ENCODE data around the gene NFIC.
"Not testable (repeated sequence)": the region's sequence is repeated elsewhere in the genome, so short reads cannot be mapped to it uniquely, and the experiment has no call there.

Gene NFIC

GRCh38 chr19:3338541-3339181 lies 27.7 kb upstream of the NFIC start:
- DNase-seq: no peak

- DNase-seq: no peak
Observed at GRCh38 chr19:3340340-3340739, 26.0 kb upstream of the NFIC start.

GRCh38 chr19:3342246-3342645 lies 24.1 kb upstream of the NFIC start:
- DNase-seq: no peak

- DNase-seq: not testable (repeated sequence)
Observed at GRCh38 chr19:3342962-3343361, 23.4 kb upstream of the NFIC start.

- DNase-seq: no peak
Observed at GRCh38 chr19:3343619-3344502, 22.5 kb upstream of the NFIC start.

DNA sequence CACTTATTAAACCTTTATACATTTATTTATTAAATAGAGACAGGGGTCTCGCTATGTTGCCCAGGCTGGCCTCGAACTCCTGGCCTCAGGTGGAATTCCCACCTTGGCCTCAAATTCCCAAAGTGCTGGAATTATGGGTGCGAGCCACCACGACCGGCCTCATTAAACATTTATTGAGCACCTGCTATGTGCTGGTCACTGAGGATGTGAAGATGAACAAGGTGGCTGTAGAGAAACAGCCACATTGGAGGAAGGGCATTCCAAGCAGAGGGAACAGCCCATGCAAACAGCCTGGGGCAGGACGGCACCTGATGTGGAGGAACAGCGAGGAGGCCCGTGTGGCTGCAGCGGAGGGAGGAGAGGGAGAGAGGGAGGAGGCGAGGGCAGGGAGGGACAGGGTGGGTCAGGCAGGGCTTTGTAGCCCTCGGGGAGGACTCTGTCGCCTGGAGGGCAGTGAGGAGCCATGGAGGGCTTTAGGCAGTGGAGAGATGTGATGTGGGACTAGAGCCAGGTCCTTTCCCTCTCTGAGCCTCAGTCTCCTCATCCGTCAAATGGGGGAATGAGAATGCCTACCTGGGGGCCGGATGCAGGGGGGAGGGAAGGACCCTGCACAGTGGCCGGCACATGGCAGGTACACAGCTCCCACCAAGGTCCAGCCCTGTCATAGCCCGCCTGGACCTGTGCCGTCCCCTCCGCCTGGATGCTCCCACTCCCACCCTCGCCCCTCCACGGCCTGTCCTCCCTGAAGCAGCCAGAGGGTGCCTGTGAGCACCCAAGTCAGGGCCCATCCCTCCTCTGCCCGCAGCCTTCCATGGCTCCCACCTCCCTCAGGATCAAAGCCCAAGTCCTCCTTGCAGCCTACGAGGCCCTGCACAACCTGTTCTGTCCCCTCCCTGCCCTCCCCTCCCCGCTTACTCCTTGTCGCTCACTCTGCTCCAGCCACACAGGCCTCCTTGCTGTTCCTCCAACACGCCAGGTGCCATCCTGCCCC lies 21.5 kb upstream of the NFIC start:
- no peak for DNase-seq

GRCh38 chr19:3345850-3346460 lies 20.4 kb upstream of the NFIC start:
- no peak for DNase-seq

GRCh38 chr19:3346677-3347353 lies 19.6 kb upstream of the NFIC start:
- no peak for DNase-seq

GRCh38 chr19:3348042-3348441 lies 18.3 kb upstream of the NFIC start:
- DNase-seq: no peak

GRCh38 chr19:3348469-3348868 lies 17.9 kb upstream of the NFIC start:
- DNase-seq: not testable (repeated sequence)

GRCh38 chr19:3350014-3350663 lies 16.2 kb upstream of the NFIC start:
- DNase-seq: no peak

GRCh38 chr19:3351702-3352447 lies 14.5 kb upstream of the NFIC start:
- DNase-seq: no peak

- no peak for DNase-seq
Observed at GRCh38 chr19:3353493-3353892, 12.9 kb upstream of the NFIC start.

DNA sequence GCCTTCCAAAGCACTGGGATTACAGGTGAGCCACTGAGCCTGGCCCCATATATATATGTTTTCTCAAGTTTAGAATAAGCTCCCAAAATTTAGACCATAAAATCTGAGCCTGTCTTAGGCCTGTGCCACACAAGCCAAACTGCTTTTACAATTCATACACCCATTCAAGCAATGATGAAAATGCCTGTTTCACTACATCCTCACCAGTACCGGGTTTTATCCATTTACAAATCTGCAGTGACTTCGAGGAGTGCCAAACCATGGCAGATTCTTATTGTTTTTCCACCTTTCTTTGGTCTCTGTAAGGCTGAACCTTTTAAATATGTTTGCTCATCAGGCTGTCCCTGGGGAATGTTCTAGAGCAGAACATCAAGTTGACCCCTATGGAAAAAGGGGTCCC lies 9.6 kb upstream of the NFIC start:
- no peak for DNase-seq

DNA sequence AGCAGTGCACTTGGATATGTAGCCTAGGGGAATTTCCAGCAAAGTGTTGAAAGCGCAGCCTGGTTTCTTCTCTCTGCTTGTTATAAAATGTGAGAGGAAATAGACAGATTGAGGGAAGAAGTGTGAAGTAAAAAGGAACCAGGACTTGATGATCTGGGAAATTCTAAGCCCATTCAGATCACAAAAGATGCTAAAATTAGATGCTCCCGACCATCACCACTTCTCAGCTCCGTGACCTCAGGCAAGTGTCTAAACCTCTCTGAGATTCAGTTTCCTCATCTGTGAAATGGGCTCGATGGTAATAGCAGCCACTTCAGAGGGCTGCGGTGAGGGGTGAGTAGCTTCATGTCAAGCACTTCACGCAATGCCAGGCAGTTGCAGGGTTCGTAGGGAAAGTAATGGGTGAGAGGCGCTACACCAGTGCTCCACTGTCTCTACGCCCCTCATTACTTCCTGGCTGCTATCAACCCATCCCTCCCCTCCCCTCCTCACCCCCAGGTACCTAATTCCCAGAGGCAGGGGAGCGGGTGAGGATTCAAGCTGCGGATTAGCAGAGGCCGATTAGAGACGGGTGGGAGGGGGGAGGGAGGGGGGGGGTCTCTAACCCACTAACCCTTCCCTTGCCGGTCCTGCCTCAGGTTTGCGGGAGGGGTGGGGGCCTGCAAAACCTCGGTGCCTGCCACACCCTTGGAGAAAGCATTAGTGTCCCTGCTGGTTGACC lies 9.0 kb upstream of the NFIC start:
- DNase-seq: no peak

DNA sequence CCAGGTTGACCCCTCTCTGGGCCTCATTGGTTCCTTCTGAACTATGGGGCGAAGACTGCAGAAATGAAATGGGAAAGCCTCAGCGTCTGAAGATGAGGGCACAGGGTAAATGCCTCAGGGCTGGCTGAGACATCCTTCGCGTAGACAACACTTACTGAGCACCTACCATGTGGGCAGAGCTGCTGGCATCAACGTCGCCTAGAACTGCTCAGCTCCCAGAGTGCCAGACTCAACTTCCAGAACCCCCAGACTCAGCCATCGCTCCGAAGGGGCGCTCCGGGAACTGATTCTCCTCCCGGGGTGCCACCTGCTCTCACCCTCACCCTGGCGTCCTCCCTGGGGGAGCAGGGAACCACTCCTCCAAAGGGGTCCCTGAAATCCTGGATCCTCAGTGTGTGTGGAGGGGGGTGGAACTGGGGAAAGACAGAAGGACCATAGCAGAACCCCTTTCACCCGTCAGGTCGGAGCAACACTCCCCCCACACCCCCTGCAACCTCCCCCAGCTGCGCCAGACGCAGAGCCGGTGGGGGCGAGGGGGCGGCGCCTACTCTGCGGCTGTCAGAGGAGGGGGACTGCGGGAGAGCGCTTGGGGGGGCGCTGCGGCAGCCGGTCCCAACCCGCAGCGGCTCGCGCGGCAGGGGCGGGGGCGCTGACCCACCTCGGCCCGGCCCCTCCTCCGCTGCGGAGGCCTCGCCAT lies 8.2 kb upstream of the NFIC start:
- DNase-seq: no peak

DNA sequence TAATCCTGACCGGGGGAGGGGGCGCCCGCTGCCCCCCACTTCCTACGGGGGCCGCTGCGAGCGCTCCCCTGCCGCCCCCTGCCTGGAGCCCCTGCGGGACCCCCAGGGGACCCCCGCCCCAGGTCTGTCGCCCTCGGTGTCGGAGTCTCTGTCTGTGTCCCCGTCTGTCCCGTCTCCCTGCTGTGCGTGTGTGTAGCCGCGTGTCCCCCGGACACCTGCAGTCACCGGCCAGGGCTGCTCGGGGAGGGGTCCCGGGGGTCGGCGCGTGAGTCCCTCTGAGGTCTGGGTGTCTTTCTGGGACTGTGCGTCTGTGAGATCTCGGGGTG lies 7.7 kb upstream of the NFIC start:
- DNase-seq: no peak

- DNase-seq: no peak
Observed at GRCh38 chr19:3359015-3359918, 7.1 kb upstream of the NFIC start.

All from NK-92 treated with Interleukin-12 subunit alpha and Interleukin-12 subunit beta, amount 100 ng/mL, for 24 hours (cell line).